ENCODE results near the gene PAIP1. TPM values are rescaled to one million over a fixed set of nuclear protein-coding genes. Genes with fewer than 3 reads are reported as not detected.
A peak's percentile ranks its signal among the peaks of the same experiment; 100 is the strongest.

Gene PAIP1
- polyA plus RNA-seq, 3 donors: 31.4 to 49.2 (median 41.0) TPM

- TF ChIP-seq, protein P1, sequence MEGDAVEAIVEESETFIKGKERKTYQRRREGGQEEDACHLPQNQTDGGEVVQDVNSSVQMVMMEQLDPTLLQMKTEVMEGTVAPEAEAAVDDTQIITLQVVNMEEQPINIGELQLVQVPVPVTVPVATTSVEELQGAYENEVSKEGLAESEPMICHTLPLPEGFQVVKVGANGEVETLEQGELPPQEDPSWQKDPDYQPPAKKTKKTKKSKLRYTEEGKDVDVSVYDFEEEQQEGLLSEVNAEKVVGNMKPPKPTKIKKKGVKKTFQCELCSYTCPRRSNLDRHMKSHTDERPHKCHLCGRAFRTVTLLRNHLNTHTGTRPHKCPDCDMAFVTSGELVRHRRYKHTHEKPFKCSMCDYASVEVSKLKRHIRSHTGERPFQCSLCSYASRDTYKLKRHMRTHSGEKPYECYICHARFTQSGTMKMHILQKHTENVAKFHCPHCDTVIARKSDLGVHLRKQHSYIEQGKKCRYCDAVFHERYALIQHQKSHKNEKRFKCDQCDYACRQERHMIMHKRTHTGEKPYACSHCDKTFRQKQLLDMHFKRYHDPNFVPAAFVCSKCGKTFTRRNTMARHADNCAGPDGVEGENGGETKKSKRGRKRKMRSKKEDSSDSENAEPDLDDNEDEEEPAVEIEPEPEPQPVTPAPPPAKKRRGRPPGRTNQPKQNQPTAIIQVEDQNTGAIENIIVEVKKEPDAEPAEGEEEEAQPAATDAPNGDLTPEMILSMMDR (IDR thresholded peaks at IDR 0.05): no peak
- intact Hi-C loops (cut with micrococcal nuclease): loop anchor here in 1 of 2 donors (10.0 kb wide), 1 partner anchor 171 kb away; the partner anchor contains the start of gene HMGCS1
- Histone ChIP-seq H3K79me2 (ENCODE audit: insufficient read depth, low read length) (peaks cover 17% of the 10 kb centered on the region), H3K4me3 (replicated peaks in 1 of 3; ENCODE audit: low read depth in 2 of 3, low read length in 3 of 3) (no peak overlapping the region), H4K20me1 (ENCODE audit: insufficient read depth, low read length) (no peaks in the 10 kb centered on the region), H3K36me3 (replicated peaks in 1 of 2; ENCODE audit: control insufficient read depth in 1 of 2, insufficient read depth in 2 of 2, low read length in 2 of 2) (peaks cover 6 to 23% of the 10 kb centered on the region in 2 donors), H3K9ac (ENCODE audit: insufficient read depth, low read length, poor library complexity, severe bottlenecking) (no peak overlapping the region), H3K4me2 (replicated peaks; ENCODE audit: extremely low read depth, low read length, poor library complexity, severe bottlenecking) (no peak overlapping the region), H3K4me1 (ENCODE audit: control insufficient read depth in 1 of 2, insufficient read depth in 2 of 2, low read length in 2 of 2) (peaks cover 17 to 27% of the 10 kb centered on the region in 2 donors), H3K9me3 (replicated peaks in 1 of 2; ENCODE audit: control insufficient read depth in 1 of 2, insufficient read depth in 1 of 2, low read length in 2 of 2) (no peaks in the 10 kb centered on the region), H2AFZ (ENCODE audit: insufficient read depth, low read depth, low read length, poor library complexity, severe bottlenecking) (peak overlapping the region; percentile 14), H3K27ac (ENCODE audit: low read depth in 1 of 2, low read length in 2 of 2) (peak overlapping the region in 1 of 2 donors; percentile 97), H3K27me3 (ENCODE audit: control insufficient read depth in 2 of 2, insufficient read depth in 2 of 2, low read length in 2 of 2) (no peaks in the 10 kb centered on the region)
- Mint-ChIP-seq H3K27ac (peak overlapping the region in 5 of 7 donors; percentile 2 to 66 (median 3)), H3K4me3 (no peak overlapping the region), H3K36me3 (peaks cover 9 to 15% of the 10 kb centered on the region in 2 donors), H3K9me3 (peaks cover 0 to 2% (median 0%) of the 10 kb centered on the region in 7 donors), H3K4me1 (peaks cover 27% of the 10 kb centered on the region), H3K27me3 (ENCODE audit: low read depth in 3 of 3) (peaks cover 0 to 2% (median 0%) of the 10 kb centered on the region in 3 donors)
- WGBS (ENCODE audit: insufficient coverage): no CpG with 5 or more reads among the region's 2 CpGs
- peak in 2 of 3 donors; percentile 13 to 36 for DNase-seq
Observed at GRCh38 chr5:43485406-43485805, 71.5 kb downstream of the PAIP1 start.

DNA sequence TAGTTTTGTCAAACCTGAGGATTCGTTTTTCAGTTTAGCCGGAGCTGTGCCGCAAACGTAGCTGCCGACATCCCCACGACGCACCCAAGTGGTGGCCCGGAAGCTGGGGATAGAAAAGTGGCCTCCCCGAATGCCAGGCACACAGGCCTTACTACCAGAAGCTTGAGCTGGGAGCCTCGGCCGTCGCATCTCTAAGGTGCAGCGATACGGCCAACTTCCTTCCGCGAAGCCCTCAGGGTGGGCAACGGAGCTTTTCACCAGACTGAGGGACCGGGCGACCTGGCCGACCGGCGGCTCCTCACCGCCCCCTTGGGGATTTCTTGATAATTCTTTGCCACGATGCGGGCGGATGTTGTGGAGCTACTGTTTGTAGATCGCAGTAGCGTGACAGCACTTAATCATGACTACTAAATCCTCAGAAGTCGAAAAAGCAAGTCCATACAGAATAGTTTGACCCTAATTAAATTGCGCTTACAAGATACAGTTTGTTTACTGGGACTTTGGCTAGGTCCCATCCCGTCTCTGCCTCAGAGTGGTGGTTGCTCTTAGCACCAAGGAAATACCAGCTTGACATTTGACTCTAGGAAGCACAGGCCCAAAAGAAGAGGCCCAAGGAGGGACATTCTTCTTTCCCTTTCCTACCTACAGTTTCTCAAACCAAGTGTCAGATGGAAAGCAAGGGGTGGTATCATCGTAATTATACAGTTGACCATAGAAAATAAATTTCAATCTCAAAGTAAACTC, 72.6 kb downstream of the PAIP1 start:
- Histone ChIP-seq H3K9me3 (replicated peaks in 1 of 2; ENCODE audit: control insufficient read depth in 1 of 2, insufficient read depth in 1 of 2, low read length in 2 of 2) (no peaks in the 10 kb centered on the region), H3K27ac (ENCODE audit: low read depth in 1 of 2, low read length in 2 of 2) (peak overlapping the region; percentile 89 to 97), H2AFZ (ENCODE audit: insufficient read depth, low read depth, low read length, poor library complexity, severe bottlenecking) (peak overlapping the region; percentile 85), H3K4me3 (replicated peaks in 1 of 3; ENCODE audit: low read depth in 2 of 3, low read length in 3 of 3) (peak overlapping the region; percentile 57 to 83 (median 62)), H3K79me2 (ENCODE audit: insufficient read depth, low read length) (peaks cover 22% of the 10 kb centered on the region), H3K27me3 (ENCODE audit: control insufficient read depth in 2 of 2, insufficient read depth in 2 of 2, low read length in 2 of 2) (no peaks in the 10 kb centered on the region), H3K36me3 (replicated peaks in 1 of 2; ENCODE audit: control insufficient read depth in 1 of 2, insufficient read depth in 2 of 2, low read length in 2 of 2) (peaks cover 3 to 12% of the 10 kb centered on the region in 2 donors), H4K20me1 (ENCODE audit: insufficient read depth, low read length) (no peaks in the 10 kb centered on the region), H3K4me2 (replicated peaks; ENCODE audit: extremely low read depth, low read length, poor library complexity, severe bottlenecking) (peak overlapping the region; percentile 83), H3K9ac (ENCODE audit: insufficient read depth, low read length, poor library complexity, severe bottlenecking) (peak overlapping the region; percentile 92), H3K4me1 (ENCODE audit: control insufficient read depth in 1 of 2, insufficient read depth in 2 of 2, low read length in 2 of 2) (peaks cover 17 to 27% of the 10 kb centered on the region in 2 donors)
- Mint-ChIP-seq H3K27me3 (ENCODE audit: low read depth in 3 of 3) (peaks cover 0 to 2% (median 0%) of the 10 kb centered on the region in 3 donors), H3K4me1 (peaks cover 27% of the 10 kb centered on the region), H3K4me3 (peak overlapping the region; percentile 97 to 98), H3K9me3 (peaks cover 0 to 2% (median 0%) of the 10 kb centered on the region in 7 donors), H3K27ac (peak overlapping the region; percentile 95 to 100 (median 99)), H3K36me3 (peaks cover 5 to 15% of the 10 kb centered on the region in 2 donors)
- TF ChIP-seq, protein P1 (IDR thresholded peaks at IDR 0.05): peak; percentile 89
- intact Hi-C loops (cut with micrococcal nuclease): loop anchor here (5.0 to 10.0 kb wide), 3 partner anchors 73 to 417 kb away; partner anchors contain the start of genes HMGCS1 (in 1 of the 2) and PAIP1 (in 1 of the 2)
- 0% methylated on average over 24 of the region's 32 CpGs for WGBS (ENCODE audit: insufficient coverage)
- DNase-seq: peak; percentile 75 to 82 (median 79)
